HG03103 (cell line): ENCODE results near the gene DDX27.
"Not testable (repeated sequence)": the region's sequence is repeated elsewhere in the genome, so short reads cannot be mapped to it uniquely, and the experiment has no call there.

Experiments used
- ATAC-seq: cut with Tn5 transposase; IDR thresholded peaks from one replicate; pipeline ENCODE4 v1.9.1; 2021; ENCODE audit warnings: low read depth; ENCODE audit not compliant: unreplicated experiment

The DDX27 gene

DNA sequence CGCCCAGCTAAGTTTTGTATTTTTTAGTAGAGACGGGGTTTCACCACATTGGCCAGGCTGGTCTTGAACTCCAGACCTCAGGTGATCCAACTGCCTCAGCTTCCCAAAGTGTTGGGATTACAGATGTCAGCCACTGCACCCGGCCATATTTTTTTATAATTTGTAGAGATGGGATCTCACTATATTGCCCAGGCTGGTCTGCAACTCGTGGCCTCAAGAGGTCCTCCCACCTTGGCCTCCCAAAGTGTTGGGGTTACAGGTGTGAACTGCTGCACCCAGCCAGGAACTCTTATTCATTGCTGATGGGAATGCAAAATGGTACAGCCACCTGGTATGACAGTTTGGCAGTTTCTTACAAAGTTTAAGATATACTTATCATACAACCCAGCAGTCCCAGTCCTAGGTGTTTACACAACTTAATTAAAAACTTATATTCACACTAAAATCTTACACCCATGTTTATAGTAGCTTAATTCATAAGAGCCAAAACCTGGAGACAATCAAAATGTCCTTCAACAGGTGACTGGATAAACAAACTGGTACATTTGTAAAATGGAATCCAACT lies 19.4 kb upstream of the DDX27 start:
- ATAC-seq, result no peak

GRCh38 chr20:49203011-49203410 lies 16.2 kb upstream of the DDX27 start:
- no peak for ATAC-seq

DNA sequence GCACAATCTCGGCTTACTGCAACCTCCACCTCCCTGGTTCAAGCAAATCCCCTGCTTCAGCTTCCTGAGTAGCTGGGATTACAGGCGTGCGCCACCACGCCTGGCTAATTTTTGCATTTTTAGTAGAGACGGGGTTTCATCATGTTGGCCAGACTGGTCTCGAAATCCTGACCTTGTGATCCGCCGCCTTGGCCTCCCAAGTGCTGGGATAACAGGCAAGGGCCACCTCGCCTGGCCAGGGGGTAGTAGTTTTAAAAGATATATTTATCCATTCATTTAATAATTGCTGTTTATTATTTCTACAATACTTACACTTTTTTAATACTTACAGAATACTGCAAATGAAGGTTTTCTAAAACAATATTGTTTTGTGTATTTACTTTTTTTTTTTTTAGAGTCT lies 15.5 kb upstream of the DDX27 start:
- no peak for ATAC-seq

DNA sequence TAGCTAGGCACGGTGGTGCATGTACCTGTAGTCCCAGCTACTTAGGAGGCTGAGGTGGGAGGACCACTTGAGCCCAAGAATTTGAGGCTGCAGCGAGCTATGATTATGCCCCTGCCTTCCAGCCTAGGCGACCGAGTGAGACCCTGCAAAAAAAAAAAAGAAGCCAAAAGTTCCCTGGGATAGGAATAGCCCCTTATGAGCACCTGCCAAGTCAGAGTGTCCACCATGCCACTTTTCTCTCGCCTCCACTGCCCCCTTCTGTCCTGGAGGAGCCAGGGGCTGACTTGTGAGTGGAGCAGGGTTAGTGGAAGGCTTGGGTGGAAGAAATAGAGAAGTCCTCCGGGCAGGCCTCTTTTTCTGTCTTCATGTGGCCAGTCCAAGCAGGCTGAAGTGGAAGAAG lies 12.1 kb upstream of the DDX27 start:
- no peak for ATAC-seq

DNA sequence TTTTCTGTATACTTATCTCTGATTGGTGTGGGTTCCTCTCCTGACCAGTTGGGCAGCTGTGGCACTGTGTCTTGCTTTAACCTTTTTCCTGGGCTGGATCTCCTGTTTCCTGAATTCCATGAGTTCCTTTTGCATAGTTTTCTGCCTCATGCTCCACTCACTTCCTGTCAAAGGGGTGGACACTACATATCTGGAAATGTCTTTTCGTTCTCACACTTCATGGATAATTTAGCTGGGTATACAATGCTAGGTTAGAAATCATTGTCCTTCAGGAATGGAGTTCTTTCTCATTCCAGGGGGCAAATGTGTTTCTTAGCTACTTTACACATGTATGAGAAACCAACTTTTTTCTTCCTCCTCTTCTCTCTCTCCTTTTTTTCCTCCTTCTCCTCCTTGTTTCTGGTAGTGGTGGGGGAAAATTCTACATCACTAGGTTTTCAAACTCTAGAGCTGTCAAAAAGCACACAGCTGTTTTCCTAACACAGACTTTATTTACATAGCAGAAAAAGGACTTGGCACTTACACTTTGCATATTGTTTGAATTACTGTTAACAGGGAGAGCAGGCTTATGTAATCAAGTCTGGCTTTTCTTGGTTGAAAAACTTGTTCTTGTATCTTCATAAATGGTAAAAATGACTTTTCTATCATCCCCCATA lies 9.0 kb upstream of the DDX27 start:
- no peak for ATAC-seq

DNA sequence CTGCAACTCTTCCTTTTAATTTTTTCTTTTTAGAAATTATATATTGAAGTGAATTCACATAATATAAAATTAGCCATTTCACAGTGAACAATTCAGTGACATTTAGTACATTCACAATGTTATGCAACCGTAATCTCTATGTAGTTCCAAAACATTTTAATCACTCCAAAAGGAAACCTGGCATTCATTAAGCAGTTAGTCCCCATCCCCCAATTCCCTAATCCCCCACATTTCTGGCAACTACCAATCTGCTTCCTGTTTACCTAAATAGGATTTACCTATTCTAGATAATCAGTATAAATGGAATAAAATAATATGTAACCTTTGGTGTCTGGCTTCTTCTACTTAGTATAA lies 8.5 kb upstream of the DDX27 start:
- ATAC-seq, result no peak

DNA sequence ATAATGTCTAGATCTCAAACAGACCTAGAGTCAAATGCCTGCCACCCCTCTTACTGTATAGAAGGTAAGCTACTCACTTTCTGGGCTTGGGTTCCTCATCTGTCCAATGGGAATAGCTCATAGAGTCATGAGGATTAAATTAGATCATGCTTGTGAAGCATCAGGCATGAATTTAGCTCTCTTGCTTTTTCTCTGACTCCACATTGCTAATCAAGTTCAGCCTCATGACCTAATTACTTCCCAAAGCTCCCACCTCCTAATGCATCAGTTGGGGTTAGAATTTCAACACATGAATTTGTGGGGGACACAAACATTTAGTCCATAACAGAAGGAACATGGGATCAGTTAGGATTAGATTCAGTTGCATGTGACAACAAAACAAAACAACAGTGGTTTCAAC lies 4.6 kb upstream of the DDX27 start:
- no peak for ATAC-seq

GRCh38 chr20:49215232-49215631 lies 4.0 kb upstream of the DDX27 start:
- no peak for ATAC-seq

DNA sequence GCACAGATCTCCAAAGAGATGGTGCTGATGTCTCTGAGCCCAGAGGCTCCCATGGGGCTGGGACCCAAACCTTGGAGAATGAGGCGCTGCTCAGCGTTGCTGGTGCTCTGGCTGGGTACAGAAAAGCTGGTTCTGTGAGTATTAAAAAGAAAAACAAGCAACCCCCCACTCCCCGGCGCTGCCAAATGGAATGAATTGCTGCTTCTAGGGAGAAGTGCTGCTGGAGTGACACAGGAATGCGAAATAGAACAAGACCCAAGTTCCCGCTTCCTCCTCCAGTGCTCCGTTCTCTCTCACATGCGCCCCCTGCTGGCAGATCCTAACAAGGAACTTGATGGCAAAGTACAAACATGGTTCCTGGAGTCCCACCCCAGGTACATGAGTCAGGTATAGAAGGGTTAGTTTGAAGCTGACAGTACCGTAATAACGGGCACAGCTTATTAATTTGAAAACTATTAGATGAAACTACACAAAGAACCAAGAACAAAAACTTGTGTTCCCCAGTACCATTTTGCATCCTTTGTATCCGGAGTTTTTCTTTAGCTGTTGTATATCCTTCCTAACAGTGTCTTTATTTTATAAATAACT lies 2.1 kb upstream of the DDX27 start:
- ATAC-seq, result no peak

GRCh38 chr20:49218739-49219090 lies 501 bp upstream of the DDX27 start:
- ATAC-seq, result not testable (repeated sequence)

DNA sequence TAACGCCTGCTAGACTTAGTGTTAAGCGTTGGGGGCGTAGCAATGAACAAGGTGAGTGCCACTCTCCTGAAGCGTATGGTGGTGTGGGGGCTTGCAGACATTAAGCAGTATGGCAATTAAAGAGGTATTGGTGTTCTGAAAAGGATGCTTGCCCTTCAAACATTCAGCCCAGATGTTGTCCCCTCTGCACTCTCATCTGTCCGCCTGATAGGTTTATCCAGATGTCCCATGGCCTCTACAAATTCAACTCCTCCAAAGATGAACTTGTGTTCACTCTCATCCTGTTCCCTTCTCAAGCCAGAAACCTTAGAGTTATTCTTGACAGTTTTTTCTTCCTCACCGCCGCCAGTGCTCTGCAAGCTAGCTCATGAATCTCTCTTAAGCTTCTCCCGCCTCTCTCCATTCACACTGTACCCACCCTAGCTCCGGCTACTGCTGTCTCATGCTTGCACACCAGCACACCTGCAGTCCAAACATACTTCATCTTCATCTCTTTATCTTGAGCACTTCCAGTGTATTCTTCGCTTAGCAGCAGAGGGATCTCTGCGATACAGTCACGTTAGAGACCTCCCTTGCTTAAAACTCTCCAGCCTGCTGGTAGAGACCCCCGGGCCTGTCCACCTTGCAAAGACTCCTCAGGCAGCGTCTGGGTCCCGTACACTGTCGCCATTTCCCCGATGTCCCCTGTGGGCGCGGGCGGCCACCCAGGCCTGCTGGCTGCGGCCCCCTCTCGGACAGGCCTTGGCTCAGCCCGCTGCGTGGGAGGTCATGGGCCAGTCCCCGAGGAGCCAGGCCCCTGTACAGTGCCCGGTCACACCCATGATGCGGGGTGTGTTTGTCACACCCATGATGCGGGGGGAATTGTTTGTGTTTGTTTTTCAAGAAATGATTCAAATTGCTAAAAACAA lies 962 bp downstream of the DDX27 start:
- no peak for ATAC-seq

DNA sequence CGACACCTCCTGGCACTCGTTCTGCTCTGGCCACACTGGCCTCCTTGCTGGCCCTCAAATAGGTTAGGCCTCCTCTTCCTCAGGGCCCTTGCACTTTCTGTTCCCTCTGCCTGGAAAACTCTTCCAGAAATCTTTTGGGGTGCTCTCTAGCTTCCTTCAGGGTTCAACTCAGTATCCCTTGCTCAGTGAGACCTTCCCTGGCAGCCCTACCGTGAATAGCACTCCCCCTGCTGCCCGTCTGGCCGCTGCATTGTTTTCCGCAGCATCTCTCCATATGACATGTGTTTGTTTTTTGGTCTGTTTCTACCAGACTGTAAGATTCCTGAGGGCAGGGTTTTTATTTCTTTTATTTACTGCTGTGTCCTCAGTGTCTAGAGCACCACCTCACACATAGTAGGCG lies 6.7 kb downstream of the DDX27 start:
- no peak for ATAC-seq

- no peak for ATAC-seq
These were observed 9.5 kb downstream of the DDX27 start for GRCh38 chr20:49228676-49229075.

DNA sequence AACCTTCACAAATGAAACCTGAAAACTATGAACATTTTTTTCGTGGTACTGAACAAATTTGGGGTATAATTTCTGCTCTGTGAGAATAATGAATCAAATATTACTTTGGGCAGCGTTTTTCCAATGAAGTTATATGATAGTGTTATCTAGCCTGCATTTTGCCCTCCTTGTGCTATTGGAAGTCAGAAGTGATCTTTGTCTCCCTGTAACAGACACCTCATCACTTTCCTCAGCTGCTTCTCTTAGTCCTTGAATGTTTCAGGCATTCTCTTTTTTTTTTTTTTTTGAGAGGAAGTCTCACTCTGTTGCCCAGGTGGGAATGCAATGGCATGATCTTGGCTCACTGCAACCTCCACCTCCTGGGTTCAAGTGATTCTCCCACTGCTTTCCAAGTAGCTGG lies 10.2 kb downstream of the DDX27 start:
- no peak for ATAC-seq

- ATAC-seq, result no peak
These were observed 10.8 kb downstream of the DDX27 start for GRCh38 chr20:49230021-49230420.

DNA sequence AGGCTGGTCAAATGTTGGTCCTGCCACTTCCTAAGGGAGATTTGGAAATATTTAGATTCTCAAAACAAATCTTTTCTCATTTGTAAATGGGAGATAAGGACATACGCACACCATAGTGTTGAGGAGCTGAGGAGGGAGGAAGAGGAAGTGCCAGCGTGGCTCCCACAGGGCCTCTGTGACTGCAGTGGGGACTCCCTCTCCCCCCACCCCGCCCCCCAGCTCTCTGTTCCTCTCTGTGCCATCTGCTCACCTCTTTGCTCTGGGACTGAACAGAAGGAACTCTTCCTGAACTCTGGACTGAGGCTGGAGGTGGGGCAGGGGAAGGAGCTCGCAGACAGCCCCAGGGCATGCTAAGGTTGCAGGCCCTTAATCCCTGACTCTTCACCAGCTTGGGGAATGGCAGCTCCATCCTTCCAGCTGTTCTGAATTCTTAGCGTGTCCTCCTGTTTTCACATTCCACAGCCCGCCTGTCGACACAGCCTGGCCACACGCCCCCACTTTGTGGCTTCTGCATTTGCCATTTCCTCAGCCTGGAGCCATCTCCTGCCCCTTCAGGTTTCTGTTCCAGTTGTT lies 11.4 kb downstream of the DDX27 start:
- ATAC-seq, result no peak

DNA sequence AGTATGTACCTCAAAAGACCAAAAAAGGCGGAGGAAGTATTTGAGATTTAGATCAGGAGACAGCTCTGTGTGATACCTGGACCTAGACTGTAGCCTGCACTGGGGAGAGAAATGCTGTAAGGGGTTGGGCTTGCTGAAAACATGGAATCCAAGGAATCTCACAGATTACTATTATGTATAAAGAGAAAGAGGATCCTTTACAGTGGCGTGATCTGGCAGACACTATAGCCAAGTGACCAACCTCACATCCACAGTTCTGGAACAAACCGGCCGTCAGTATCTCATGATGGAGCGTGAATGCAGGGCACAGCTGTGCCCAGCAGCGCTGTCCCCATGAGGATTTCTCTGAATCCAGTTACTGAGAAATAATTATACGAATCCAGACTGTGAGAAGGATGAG lies 12.3 kb downstream of the DDX27 start:
- no peak for ATAC-seq

GRCh38 chr20:49233226-49233625 lies 14.0 kb downstream of the DDX27 start:
- no peak for ATAC-seq

DNA sequence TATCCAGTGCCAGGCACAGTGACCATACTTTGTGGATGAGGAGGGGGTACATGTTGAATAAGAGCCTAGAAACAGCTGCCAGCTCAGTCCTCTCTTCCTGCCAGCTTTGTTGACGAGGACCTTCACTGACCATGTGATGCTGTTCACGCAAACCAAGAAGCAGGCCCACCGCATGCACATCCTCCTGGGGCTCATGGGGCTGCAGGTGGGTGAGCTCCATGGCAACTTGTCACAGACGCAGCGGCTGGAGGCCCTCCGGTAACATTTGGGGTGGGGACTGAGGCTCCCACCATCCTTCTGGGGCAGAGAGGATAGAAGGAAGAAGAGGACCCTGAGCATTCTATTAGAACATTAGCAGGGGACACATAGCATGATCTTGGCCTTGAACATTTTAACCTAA lies 15.6 kb downstream of the DDX27 start:
- no peak for ATAC-seq

DNA sequence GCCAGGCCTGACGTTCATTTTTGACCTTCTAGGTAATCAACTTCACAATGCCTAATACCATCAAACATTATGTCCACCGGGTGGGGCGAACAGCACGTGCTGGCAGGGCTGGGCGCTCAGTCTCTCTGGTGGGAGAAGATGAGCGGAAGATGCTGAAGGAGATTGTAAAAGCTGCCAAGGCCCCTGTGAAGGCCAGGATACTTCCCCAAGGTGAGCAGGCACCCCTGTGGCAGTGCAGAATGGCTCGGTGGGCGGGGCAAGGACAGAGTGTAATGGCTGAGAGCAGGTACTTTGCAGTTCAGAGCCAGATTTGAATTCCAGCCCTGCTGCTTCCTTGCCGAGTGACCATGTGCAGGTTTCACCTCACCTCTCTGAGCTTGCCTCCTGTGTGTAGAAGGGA lies 17.1 kb downstream of the DDX27 start:
- no peak for ATAC-seq

GRCh38 chr20:49237531-49237930 lies 18.3 kb downstream of the DDX27 start:
- no peak for ATAC-seq
